ENCODE results near the gene PLXNB2. TPM values are rescaled to one million over a fixed set of nuclear protein-coding genes. Genes with fewer than 3 reads are reported as not detected.
A peak's percentile ranks its signal among the peaks of the same experiment; 100 is the strongest.

PLXNB2 gene
- total RNA-seq, 4 donors from 2014 or later, result 8.0 to 11.8 (median 9.0) TPM

- ATAC-seq (no peak), DNase-seq (no peak)
- in situ Hi-C loops (cut with MboI; ENCODE audit: low sequenced_read_pairs in 4 of 4) (no loop called here), intact Hi-C loops (cut with DNase I; ENCODE audit: low total_unique reads) (no loop called here)
- TF ChIP-seq CTCF (IDR thresholded peaks at IDR 0.05 in 4 of 5, conservative IDR thresholded peaks at IDR 0.05 in 1 of 5) (no peak), POLR2A (IDR thresholded peaks at IDR 0.05) (no peak)
- Histone ChIP-seq H3K36me3 (no peaks in the 10 kb centered on the region), H3K27me3 (peaks cover 0 to 5% (median 4%) of the 10 kb centered on the region in 3 donors), H3K4me3 (no peak overlapping the region), H3K27ac (peak overlapping the region in 2 of 4 donors; percentile 66 to 69), H3K9me3 (no peaks in the 10 kb centered on the region), H3K4me1 (peaks cover 9 to 22% of the 10 kb centered on the region in 2 donors)
Measured at GRCh38 chr22:50309601-50309991, 2.1 kb upstream of the PLXNB2 start.

DNA sequence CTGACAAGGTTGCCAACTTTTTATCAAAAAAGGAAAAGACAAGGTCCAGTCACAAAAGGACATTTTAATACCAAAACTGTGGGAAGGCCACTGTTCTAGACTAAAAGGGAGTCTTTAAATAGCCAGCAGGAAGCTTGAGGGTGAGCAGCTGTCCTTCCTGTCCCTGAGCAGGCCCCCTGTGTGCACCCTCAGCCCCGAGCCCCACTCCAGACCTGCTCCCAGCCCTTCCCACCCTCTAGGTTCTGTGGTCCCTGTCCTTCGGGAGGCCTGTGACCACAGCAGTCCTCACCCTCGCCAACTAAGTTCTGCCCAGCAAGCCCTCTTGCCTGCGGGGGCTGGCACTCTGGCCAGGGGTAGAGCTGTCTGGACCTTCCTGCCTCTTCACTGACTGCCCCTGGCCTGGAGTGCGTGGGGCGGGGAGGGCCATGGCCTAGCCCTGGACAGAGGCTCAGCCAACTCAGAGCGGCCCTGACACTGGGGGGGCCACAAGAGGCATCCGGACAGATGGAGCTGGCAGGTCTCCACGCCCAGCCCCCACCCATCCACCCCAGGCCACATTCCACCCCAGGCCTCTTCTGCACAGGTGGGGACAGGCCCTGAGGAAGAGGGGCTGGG is 1.6 kb upstream of the PLXNB2 start:
- TF ChIP-seq POLR2A (IDR thresholded peaks at IDR 0.05) (no peak), CTCF (IDR thresholded peaks at IDR 0.05 in 4 of 5, conservative IDR thresholded peaks at IDR 0.05 in 1 of 5) (no peak)
- intact Hi-C loops (cut with DNase I; ENCODE audit: low total_unique reads) (no loop called here), in situ Hi-C loops (cut with MboI; ENCODE audit: low sequenced_read_pairs in 4 of 4) (no loop called here)
- H3K9me3 ChIP-seq, result no peaks in the 10 kb centered on the region
- ATAC-seq, result no peak
- no peaks in the 10 kb centered on the region for H3K36me3 ChIP-seq
- H3K27me3 ChIP-seq, result peaks cover 0 to 5% (median 4%) of the 10 kb centered on the region in 3 donors
- H3K4me3 ChIP-seq, result no peak overlapping the region
- H3K27ac ChIP-seq, result peak overlapping the region; percentile 55 to 69 (median 62)
- DNase-seq, result no peak
- H3K4me1 ChIP-seq, result peaks cover 9 to 27% of the 10 kb centered on the region in 2 donors

GRCh38 chr22:50308597-50308935 is 1.1 kb upstream of the PLXNB2 start:
- ATAC-seq (peak; percentile 19 to 31), DNase-seq (peak; percentile 58 to 71)
- Histone ChIP-seq H3K4me3 (no peak overlapping the region), H3K4me1 (peaks cover 9 to 31% of the 10 kb centered on the region in 2 donors), H3K27me3 (peaks cover 0 to 5% (median 4%) of the 10 kb centered on the region in 3 donors), H3K27ac (peak overlapping the region; percentile 55 to 69 (median 66)), H3K9me3 (no peaks in the 10 kb centered on the region), H3K36me3 (no peaks in the 10 kb centered on the region)
- in situ Hi-C loops (cut with MboI; ENCODE audit: low sequenced_read_pairs in 4 of 4), result no loop called here
- intact Hi-C loops (cut with DNase I; ENCODE audit: low total_unique reads), result no loop called here
- TF ChIP-seq CTCF (IDR thresholded peaks at IDR 0.05 in 4 of 5, conservative IDR thresholded peaks at IDR 0.05 in 1 of 5) (no peak), POLR2A (IDR thresholded peaks at IDR 0.05) (no peak)

- Histone ChIP-seq H3K27ac (peak overlapping the region; percentile 55 to 69 (median 66)), H3K4me3 (no peak overlapping the region), H3K9me3 (no peaks in the 10 kb centered on the region), H3K36me3 (no peaks in the 10 kb centered on the region), H3K4me1 (peaks cover 9 to 34% of the 10 kb centered on the region in 2 donors), H3K27me3 (peaks cover 0 to 5% (median 4%) of the 10 kb centered on the region in 3 donors)
- DNase-seq (no peak), ATAC-seq (no peak)
- intact Hi-C loops (cut with DNase I; ENCODE audit: low total_unique reads) (loop anchor here (2.0 kb wide), 1 partner anchor 19 kb away; the partner anchor contains the start of gene DENND6B), in situ Hi-C loops (cut with MboI; ENCODE audit: low sequenced_read_pairs in 4 of 4) (no loop called here)
- TF ChIP-seq POLR2A (IDR thresholded peaks at IDR 0.05) (no peak), CTCF (IDR thresholded peaks at IDR 0.05 in 4 of 5, conservative IDR thresholded peaks at IDR 0.05 in 1 of 5) (no peak)
Measured at GRCh38 chr22:50307890-50308596, 597 bp upstream of the PLXNB2 start.

Measured in gastrocnemius medialis (tissue), 4 donors.